ENCODE measurements around the gene COPG1.

GRCh38 chr3:129326138-129326537 lies 76.7 kb downstream of the COPG1 start:
- TF ChIP-seq CTCF (IDR thresholded peaks at IDR 0.05), result no peak
- no peak for TF ChIP-seq POLR2A (IDR thresholded peaks at IDR 0.05)
- TF ChIP-seq EP300 (IDR thresholded peaks at IDR 0.05), result no peak
